Measurements from ENCODE around the gene GPR45. TPM values are rescaled to one million over a fixed set of nuclear protein-coding genes. Genes with fewer than 3 reads are reported as not detected.

GPR45 gene
- total RNA-seq, 2 experiments from 2014 or later = not detected

DNA sequence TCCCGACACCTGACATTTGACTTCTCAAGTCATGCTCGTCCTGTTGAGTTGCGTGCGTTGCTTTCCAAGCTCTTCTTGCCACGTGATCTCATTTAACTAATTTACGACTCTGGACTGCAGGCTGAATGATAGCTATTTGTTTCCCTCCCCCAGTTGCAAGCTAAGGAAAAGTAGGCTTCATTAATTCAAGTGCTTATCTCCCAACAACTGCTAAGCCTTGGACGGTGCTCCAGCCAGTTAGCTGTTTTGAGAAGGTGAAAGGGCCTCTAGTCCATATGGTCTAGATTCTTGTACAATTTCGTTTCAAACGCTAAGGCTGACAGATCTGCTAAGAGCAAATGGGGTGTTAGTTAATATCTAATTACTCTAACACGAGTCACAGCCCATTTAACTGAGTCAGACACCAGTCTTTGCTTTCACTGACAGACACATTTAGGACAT is 21.1 kb downstream of the GPR45 start:
- Histone ChIP-seq H2AFZ (ENCODE audit: low read length) (no peak overlapping the region), H3K27ac (ENCODE audit: low read depth, low read length, poor library complexity, severe bottlenecking) (no peak overlapping the region), H3K9me3 (ENCODE audit: low read length) (no peaks in the 10 kb centered on the region), H3K79me2 (ENCODE audit: insufficient read depth, low read depth, low read length) (no peaks in the 10 kb centered on the region), H3K9me2 (ENCODE audit: insufficient read depth, low read length) (no peaks in the 10 kb centered on the region), H3K4me1 (ENCODE audit: insufficient read depth, low read length, poor library complexity, severe bottlenecking) (no peaks in the 10 kb centered on the region), H3K4me3 (ENCODE audit: low read depth, low read length, poor library complexity, severe bottlenecking) (no peak overlapping the region), H3K36me3 (ENCODE audit: insufficient read depth, low read length) (peaks cover 34% of the 10 kb centered on the region), H4K20me1 (ENCODE audit: insufficient read depth, low read length) (no peaks in the 10 kb centered on the region), H3K4me2 (ENCODE audit: low read length) (no peak overlapping the region)
- BruUV-seq (replicated peaks) = no TSS peak
- ChIA-PET CTCF (ENCODE audit: unreplicated experiment) (no interaction called here), POLR2A (no interaction called here)
- no peak for TF ChIP-seq EZH2phosphoT487 (IDR thresholded peaks at IDR 0.05; ENCODE audit: borderline replicate concordance, low read depth, low read length)
- TF ChIP-seq, protein P1, sequence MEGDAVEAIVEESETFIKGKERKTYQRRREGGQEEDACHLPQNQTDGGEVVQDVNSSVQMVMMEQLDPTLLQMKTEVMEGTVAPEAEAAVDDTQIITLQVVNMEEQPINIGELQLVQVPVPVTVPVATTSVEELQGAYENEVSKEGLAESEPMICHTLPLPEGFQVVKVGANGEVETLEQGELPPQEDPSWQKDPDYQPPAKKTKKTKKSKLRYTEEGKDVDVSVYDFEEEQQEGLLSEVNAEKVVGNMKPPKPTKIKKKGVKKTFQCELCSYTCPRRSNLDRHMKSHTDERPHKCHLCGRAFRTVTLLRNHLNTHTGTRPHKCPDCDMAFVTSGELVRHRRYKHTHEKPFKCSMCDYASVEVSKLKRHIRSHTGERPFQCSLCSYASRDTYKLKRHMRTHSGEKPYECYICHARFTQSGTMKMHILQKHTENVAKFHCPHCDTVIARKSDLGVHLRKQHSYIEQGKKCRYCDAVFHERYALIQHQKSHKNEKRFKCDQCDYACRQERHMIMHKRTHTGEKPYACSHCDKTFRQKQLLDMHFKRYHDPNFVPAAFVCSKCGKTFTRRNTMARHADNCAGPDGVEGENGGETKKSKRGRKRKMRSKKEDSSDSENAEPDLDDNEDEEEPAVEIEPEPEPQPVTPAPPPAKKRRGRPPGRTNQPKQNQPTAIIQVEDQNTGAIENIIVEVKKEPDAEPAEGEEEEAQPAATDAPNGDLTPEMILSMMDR (conservative IDR thresholded peaks at IDR 0.05; ENCODE audit: low read length) = no peak
- intact Hi-C loops (cut with micrococcal nuclease; ENCODE audit: unreplicated experiment) = no loop called here
- no peak for DNase-seq (ENCODE audit: low spot score)

DNA sequence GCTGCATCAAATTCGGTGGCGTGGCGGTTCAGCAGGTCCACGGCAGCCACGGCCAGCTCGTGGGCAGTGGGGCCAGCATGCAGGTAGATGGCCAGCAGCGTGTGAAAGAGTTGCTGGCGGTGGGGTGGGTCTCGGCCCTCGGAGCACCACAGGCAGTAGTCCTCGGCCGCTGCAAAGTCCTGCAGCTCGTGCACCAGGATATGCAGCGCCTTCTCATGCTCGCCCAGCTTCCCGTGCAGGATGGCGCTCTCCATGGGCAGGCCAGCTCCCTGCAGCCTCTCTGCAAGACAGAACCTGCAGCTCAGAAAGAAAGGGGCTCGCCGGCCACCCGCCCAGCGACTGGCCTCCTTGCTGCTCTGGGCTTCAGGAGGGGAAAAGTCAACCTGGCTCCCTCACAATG is 27.9 kb downstream of the GPR45 start:
- BruUV-seq (replicated peaks) = no TSS peak
- Histone ChIP-seq H3K9me2 (ENCODE audit: insufficient read depth, low read length) (no peaks in the 10 kb centered on the region), H3K9me3 (ENCODE audit: low read length) (no peaks in the 10 kb centered on the region), H2AFZ (ENCODE audit: low read length) (no peak overlapping the region), H3K4me3 (ENCODE audit: low read depth, low read length, poor library complexity, severe bottlenecking) (no peak overlapping the region), H3K4me1 (ENCODE audit: insufficient read depth, low read length, poor library complexity, severe bottlenecking) (no peaks in the 10 kb centered on the region), H3K27ac (ENCODE audit: low read depth, low read length, poor library complexity, severe bottlenecking) (no peak overlapping the region), H3K4me2 (ENCODE audit: low read length) (no peak overlapping the region), H3K79me2 (ENCODE audit: insufficient read depth, low read depth, low read length) (no peaks in the 10 kb centered on the region), H4K20me1 (ENCODE audit: insufficient read depth, low read length) (no peaks in the 10 kb centered on the region), H3K36me3 (ENCODE audit: insufficient read depth, low read length) (peaks cover 91% of the 10 kb centered on the region)
- TF ChIP-seq, protein P1 (conservative IDR thresholded peaks at IDR 0.05; ENCODE audit: low read length) = no peak
- TF ChIP-seq EZH2phosphoT487 (IDR thresholded peaks at IDR 0.05; ENCODE audit: borderline replicate concordance, low read depth, low read length) = no peak
- ChIA-PET POLR2A (no interaction called here), CTCF (ENCODE audit: unreplicated experiment) (no interaction called here)
- intact Hi-C loops (cut with micrococcal nuclease; ENCODE audit: unreplicated experiment) = no loop called here
- no peak for DNase-seq (ENCODE audit: low spot score)

DNA sequence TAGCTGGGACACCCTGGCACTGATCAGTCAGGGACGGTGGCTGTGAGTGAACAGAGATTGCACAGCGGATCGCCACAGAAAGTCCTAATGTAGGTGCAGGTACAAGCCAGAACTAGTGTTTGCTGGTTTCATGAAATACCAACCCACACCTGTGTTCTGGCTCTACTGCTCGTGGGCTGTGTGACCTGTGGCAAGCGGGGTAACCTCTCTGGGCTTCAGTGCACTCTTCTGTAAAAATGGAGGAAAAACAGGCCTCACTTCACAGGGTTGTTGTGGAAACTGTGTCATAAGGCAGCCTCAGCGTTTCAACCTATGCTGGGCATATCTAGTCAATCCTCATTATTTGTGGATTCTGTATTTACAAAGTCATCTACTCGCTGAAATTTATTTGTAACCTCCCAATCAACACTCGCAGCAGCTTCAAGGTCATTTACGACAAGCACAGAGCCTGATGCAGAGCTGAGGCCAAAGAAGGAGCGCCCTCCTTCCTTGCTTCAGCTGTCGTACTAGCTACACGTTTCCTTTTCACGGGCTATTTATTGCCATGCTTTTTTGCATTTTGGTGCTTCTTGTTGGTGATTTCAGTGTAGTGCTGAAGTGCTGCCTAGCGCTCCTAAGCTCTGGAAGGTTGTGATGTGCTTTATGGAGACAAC is 30.0 kb downstream of the GPR45 start:
- CTCF ChIA-PET (ENCODE audit: unreplicated experiment) = no interaction called here
- TF ChIP-seq, protein P1 (conservative IDR thresholded peaks at IDR 0.05; ENCODE audit: low read length) = no peak
- no peak for TF ChIP-seq EZH2phosphoT487 (IDR thresholded peaks at IDR 0.05; ENCODE audit: borderline replicate concordance, low read depth, low read length)
- no TSS peak for BruUV-seq (replicated peaks)
- Histone ChIP-seq H2AFZ (ENCODE audit: low read length) (no peak overlapping the region), H3K27ac (ENCODE audit: low read depth, low read length, poor library complexity, severe bottlenecking) (no peak overlapping the region), H3K4me3 (ENCODE audit: low read depth, low read length, poor library complexity, severe bottlenecking) (no peak overlapping the region), H3K9me2 (ENCODE audit: insufficient read depth, low read length) (no peaks in the 10 kb centered on the region), H3K36me3 (ENCODE audit: insufficient read depth, low read length) (peaks cover 100% of the 10 kb centered on the region), H4K20me1 (ENCODE audit: insufficient read depth, low read length) (no peaks in the 10 kb centered on the region), H3K9me3 (ENCODE audit: low read length) (no peaks in the 10 kb centered on the region), H3K79me2 (ENCODE audit: insufficient read depth, low read depth, low read length) (no peaks in the 10 kb centered on the region), H3K4me2 (ENCODE audit: low read length) (no peak overlapping the region), H3K4me1 (ENCODE audit: insufficient read depth, low read length, poor library complexity, severe bottlenecking) (no peaks in the 10 kb centered on the region)
- intact Hi-C loops (cut with micrococcal nuclease; ENCODE audit: unreplicated experiment) = no loop called here
- DNase-seq (ENCODE audit: low spot score) = no peak
- POLR2A ChIA-PET = no interaction called here
